ENCODE results near the gene KSR1.

Gene KSR1

GRCh38 chr17:27558341-27558740, 102.1 kb downstream of the KSR1 start:
- no peak for DNase-seq

DNA sequence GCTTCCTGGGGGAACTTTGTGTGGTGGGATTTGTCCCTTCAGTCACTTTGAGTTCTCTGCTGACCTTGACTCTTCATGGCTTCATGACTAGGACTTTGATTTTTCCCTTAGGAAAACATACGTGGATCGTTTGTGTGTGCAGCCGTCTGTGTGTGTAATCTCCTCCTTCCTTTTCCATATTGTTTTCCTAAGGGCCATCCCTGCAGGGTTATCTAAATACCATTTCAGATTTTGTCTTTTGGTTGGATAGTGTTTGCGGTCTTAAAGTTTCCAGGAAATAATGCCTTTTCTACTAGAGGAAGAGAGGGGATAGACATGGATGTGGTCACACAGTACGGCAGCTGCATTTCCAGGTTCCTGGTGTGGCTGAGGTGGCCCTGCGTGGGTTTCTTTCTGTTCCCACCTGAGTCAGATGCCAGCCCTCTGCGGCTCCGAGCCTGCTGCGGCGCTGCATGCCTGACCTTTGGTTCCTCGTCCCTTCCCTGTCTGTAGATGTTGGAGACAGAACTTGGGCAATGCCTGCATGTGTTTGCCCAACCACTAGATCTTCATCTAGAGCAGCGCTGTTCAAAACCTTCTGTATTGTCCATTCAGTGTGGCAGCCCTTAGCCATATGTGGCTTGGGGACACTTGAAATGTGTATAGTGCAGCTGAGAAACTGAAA, 102.7 kb downstream of the KSR1 start:
- DNase-seq, result no peak

DNA sequence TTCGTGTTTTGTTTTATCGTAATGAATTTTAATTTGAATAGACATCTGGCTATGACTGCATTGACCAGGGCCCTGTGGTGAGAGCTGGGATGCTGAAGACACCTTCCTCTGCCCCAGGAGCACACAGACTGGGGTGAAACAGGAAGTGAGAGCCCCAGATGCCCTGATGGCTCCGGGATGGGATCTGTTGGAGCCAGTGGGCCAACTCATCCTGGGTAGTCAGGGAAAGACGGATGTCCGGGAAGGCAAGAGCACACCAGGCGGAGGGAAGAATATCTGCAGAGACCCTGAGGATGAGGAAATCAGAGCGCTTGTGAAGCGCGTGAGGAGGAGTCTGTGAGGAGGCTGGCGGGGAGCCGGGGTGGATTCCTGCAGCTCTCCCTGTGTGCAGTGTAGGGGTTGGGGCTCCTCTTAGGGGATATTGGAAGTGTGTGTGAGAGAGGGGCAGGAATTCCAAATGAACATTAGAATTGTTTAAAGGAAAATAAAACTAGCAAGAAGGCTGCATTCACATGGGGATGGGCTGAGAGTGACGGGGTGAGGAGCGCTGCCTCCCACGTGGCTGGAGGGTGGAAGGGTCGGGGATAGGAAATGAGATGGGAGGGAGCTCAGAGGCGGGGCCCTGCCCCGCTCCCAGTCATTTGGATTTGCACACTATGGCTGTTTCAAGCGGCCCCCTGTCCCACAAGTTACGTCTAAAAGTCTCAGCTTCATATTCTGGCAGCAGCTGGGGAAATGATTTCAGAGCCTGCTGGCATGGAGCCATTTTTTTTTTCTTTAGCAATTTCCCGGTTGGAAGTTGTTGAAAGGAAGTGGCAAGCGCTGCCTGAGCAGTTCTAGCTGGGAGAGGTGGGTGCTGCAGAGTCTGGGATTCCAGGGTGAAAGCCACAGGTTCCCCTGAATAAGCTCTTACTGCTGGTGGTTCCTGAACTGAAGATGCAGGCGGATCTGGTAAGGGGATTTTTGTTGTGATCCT, 103.5 kb downstream of the KSR1 start:
- peak; percentile 46 for DNase-seq

GRCh38 chr17:27560668-27561067, 104.4 kb downstream of the KSR1 start:
- DNase-seq, result no peak

GRCh38 chr17:27562777-27563455, 106.7 kb downstream of the KSR1 start:
- no peak for DNase-seq

- no peak for DNase-seq
These were observed 107.3 kb downstream of the KSR1 start for GRCh38 chr17:27563532-27563931.

- DNase-seq, result no peak
These were observed 108.2 kb downstream of the KSR1 start for GRCh38 chr17:27564463-27564862.

GRCh38 chr17:27565874-27566670, 109.8 kb downstream of the KSR1 start:
- DNase-seq, result no peak

DNA sequence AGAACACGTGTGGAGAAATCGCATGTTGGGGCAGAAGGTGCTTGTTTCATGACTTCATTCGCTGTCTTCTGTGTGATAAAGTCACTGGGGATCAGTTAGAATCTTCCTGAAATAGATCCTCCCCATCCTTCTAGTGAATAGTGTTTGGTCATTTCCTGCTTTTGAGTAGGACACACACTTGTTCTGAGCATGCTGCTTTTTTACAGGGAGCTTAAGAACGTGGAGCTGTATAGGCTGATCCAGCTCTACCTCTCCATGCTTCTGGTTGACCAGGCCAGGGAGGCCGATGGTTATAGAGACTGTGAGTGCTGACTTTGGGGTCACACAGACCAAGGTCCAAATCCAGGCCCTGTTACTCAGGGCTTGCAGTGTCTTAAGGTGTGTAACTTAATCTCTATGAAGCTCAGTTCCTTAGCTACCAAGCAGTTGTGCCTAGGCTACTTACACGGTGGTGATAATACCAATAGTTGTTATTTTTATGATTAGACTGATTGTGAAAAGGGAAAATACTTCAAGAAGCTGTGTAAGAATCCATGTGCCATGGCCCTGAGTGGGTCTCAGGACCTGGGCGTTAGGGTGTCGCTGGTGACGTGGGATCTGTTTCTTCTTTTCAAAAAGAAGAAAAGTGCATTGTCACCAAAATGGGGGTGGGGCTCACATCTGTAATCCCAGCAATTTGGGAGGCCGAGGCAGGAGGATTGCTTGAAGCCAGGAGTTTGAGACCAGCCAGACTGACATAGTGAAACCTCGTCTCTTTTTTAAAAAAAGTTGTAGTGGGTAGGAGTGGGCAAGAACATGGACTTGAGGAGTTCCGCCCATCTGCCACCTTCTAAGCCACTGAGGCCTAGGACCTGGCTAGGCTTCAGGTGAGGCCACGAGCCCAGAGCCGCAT, 110.7 kb downstream of the KSR1 start:
- DNase-seq, result no peak

- DNase-seq, result no peak
These were observed 111.3 kb downstream of the KSR1 start for GRCh38 chr17:27567563-27567859.

- DNase-seq, result no peak
These were observed 112.0 kb downstream of the KSR1 start for GRCh38 chr17:27568216-27568615.

DNA sequence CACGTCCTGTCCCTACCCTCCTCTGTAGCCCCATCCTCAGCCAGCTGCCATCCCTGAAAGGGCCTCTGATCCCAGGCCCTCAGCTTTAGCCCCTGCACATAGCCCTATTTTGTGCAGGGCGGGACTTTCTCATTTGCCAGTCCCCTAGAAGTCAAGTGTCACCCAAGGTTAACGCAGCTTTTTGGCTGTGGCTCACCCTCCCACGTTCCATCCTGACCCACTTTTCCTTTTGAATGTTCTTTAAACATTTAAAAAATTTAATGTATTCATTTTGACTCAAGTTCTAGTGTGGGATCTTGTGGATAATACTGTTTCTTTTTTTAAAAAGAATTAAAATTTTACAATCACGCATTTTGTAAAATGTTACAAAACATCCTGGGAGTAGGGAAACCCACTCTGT, 112.6 kb downstream of the KSR1 start:
- DNase-seq, result no peak

GRCh38 chr17:27569257-27569722, 113.0 kb downstream of the KSR1 start:
- DNase-seq, result no peak

GRCh38 chr17:27569884-27570577, 113.8 kb downstream of the KSR1 start:
- DNase-seq, result no peak

GRCh38 chr17:27570578-27570914, 114.3 kb downstream of the KSR1 start:
- no peak for DNase-seq

DNA sequence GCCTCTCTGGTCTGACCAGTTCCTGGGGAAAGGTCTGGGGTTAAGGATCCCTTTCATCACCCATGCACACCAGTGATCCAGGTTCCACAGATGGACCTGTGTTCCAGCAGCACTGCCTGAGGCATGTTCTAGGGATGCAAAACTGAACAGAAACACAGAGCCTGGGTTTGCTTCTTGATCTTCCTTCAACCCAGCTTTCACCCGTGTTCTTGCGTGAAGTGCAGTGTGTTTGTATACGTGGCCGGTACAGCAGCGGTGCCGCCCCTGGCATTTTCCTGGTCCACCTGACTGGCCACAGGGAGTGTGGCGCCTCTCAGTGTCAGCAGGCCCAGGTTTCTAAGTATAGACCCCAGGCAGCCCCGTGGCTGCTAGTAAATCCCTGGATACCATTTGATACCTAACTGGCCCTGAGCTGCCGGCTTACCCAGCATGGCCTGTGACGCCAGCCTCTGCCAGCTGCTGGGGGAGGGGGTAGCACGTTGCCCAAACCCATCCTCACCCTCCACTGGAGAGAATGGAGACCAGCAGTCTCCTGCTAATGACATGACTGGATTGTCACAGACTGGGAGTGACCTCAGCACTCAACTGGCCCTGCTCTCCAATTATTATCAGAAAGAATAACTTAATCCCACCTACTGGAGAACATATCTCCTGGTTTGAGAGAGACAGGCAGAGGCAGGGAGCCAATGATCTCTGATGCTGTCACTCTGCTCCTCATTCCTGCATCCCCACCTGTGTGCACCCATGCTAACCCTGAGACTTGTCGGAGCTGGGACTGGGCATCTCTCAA, 115.5 kb downstream of the KSR1 start:
- DNase-seq, result no peak

- DNase-seq, result no peak
These were observed 116.4 kb downstream of the KSR1 start for GRCh38 chr17:27572665-27573064.

- DNase-seq, result no peak
These were observed 117.3 kb downstream of the KSR1 start for GRCh38 chr17:27573548-27573947.

- DNase-seq, result no peak
These were observed 117.8 kb downstream of the KSR1 start for GRCh38 chr17:27573971-27574525.
